SJCRH30 (cell line): ENCODE measurements around the gene IFI35. TPM values are rescaled to one million over a fixed set of nuclear protein-coding genes. Genes with fewer than 3 reads are reported as not detected.
"Not testable (repeated sequence)": the region's sequence is repeated elsewhere in the genome, so short reads cannot be mapped to it uniquely, and the experiment has no call there.

Experiments used
- DNase-seq, 2 experiments: peaks; one replicate each; pipeline ENCODE4 v3.0.0-alpha.2; 2015 to 2020
- H3K27ac ChIP-seq: fragments of 250-450 bp; sonication (Bioruptor Pico); 2 replicates; pipeline ENCODE4 v1.5.1; 2020; ENCODE audit warnings: mild to moderate bottlenecking, moderate library complexity
- H3K27me3 ChIP-seq: fragments of 250-450 bp; sonication (Bioruptor Pico); 2 replicates; pipeline ENCODE4 v1.5.1; 2020; ENCODE audit warnings: mild to moderate bottlenecking, moderate library complexity
- H3K36me3 ChIP-seq: fragments of 250-450 bp; sonication (Bioruptor Pico); 2 replicates; pipeline ENCODE4 v1.5.1; 2020; ENCODE audit warnings: mild to moderate bottlenecking, moderate library complexity
- H3K4me1 ChIP-seq: fragments of 250-450 bp; sonication (Bioruptor Pico); 2 replicates; pipeline ENCODE4 v1.5.1; 2020; ENCODE audit warnings: mild to moderate bottlenecking, moderate library complexity
- H3K4me3 ChIP-seq: fragments of 250-450 bp; sonication (Bioruptor Pico); 2 replicates; pipeline ENCODE4 v1.5.1; 2020; ENCODE audit warnings: mild to moderate bottlenecking, moderate library complexity
- H3K9me3 ChIP-seq: fragments of 250-450 bp; sonication (Bioruptor Pico); replicated peaks from 2 replicates; pipeline ENCODE4 v1.5.1; 2020; ENCODE audit warnings: mild to moderate bottlenecking, moderate library complexity
- total RNA-seq: library from RNA; depleted of rRNA; stranded (reverse); fragments of >200 nt; shearing (Covaris generic); gene quantifications from 2 replicates; pipeline ENCODE4 v1.2.3, GENCODE V29; 2014; rRNA removed

The IFI35 gene
- total RNA-seq, 1 experiment from 2014 or later, result not detected

DNA sequence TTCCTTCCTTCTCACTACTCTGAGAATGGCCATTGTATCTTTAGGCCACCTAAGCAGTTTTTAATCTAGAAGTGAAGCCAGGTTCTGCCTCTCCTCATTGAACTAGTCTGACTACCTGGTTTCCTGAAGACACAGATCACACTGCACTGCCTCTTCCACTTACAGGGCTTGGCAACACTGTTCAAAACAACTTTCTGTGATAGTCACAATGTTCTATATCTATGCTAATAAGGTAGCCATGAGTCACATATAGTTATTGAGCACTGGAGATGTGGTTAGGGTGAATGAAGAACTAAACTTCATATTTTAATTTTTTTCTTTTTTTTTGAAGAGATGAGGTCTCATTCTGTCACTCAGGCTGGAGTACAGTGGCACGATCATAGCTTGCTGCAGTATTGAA is 45.4 kb downstream of the IFI35 start:
- Histone ChIP-seq H3K36me3 (peaks cover 45% of the 10 kb centered on the region), H3K4me1 (no peaks in the 10 kb centered on the region), H3K9me3 (no peaks in the 10 kb centered on the region)

DNA sequence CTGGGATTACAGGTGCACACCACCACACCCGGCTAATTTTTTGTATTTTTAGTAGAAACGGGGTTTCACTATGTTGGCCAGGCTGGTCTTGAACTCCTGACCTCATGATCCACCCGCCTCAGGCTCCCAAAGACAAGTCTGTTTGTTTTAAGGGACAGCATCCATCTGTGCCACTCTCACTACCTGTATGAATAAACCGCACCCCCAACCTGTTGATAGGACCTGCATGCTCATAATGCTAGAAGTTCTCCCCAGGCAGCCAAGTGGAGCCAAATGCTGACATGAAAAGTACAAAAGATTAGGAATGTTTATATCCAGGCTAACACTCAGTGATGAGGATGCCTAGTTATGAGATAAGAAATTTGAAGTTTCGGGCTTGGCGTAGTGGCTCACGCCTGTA is 46.4 kb downstream of the IFI35 start:
- H3K4me3 ChIP-seq, H3K27me3 ChIP-seq, H3K9me3 ChIP-seq, DNase-seq, H3K4me1 ChIP-seq, H3K27ac ChIP-seq: not testable (repeated sequence)
- H3K36me3 ChIP-seq, result peaks cover 38% of the 10 kb centered on the region

More for the DNA sequence above, 45.4 kb downstream of the IFI35 start:
- no peaks in the 10 kb centered on the region for H3K27me3 ChIP-seq
- H3K4me3 ChIP-seq, result no peak overlapping the region
- DNase-seq, result no peak
- no peak overlapping the region for H3K27ac ChIP-seq

DNA sequence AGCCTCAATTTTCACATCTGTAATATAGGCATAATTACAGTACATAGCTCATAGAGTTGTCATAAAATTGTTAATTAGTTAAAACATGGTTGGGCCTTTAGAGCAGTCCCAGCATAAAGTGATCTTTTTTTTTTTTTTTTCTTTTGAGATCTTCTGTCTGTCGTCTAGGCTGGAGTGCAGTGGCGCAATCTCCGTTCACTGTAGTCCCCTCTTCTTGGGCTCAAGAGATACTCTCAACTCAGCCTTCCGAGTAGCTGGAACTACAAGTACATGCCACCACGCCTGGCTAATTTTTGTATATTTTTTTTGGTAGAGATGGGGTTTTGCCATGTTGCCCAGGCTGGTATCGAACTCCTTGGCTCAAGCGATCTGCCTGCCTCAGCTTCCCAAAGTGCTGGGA is 49.5 kb downstream of the IFI35 start:
- no peak for DNase-seq
- H3K9me3 ChIP-seq, result no peaks in the 10 kb centered on the region
- H3K27me3 ChIP-seq, result no peaks in the 10 kb centered on the region
- H3K27ac ChIP-seq, result no peak overlapping the region
- H3K4me1 ChIP-seq, result no peaks in the 10 kb centered on the region
- H3K36me3 ChIP-seq, result peaks cover 39% of the 10 kb centered on the region
- H3K4me3 ChIP-seq, result no peak overlapping the region

DNA sequence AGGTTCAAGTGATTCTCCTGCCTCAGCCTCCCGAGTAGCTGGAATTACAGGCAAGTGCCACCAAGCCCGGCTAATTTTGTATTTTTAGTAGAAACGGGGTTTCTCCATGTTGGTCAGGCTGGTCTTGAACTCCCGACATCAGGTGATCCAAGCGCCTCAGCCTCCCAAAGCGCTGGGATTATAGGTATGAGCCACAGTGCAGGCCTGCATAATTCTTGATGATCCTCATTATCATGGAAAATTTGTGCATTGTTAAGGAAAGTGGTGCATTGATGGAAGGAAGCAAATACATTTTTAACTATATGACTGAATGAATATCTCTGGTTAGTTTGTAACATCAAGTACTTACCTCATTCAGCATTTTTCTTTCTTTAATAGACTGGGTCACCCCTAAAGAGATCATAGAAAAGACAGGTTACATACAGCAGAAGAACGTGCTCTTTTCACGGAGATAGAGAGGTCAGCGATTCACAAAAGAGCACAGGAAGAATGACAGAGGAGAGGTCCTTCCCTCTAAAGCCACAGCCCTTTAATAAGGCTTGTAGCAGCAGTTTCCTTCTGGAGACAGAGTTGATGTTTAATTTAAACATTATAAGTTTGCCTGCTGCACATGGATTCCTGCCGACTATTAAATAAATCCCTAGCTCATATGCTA is 56.5 kb downstream of the IFI35 start:
- DNase-seq, result no peak
- H3K27ac ChIP-seq, result no peak overlapping the region
- no peaks in the 10 kb centered on the region for H3K27me3 ChIP-seq
- H3K9me3 ChIP-seq, result no peaks in the 10 kb centered on the region
- H3K4me3 ChIP-seq, result no peak overlapping the region
- peaks cover 43% of the 10 kb centered on the region for H3K36me3 ChIP-seq
- no peaks in the 10 kb centered on the region for H3K4me1 ChIP-seq

Other genes with a start within 250 kb of the IFI35 start
- not detected in 2 replicates for gene RAMP2, start 245.6 kb upstream of the IFI35 start, total RNA-seq
- 71.0 and 79.3 TPM in 2 replicates for gene VPS25, start 233.3 kb upstream of the IFI35 start, total RNA-seq
- gene WNK4, start 226.2 kb upstream of the IFI35 start, total RNA-seq, result 0.18 and 0.32 TPM in 2 replicates
- 105 and 107 TPM in 2 replicates for gene COA3, start 208.1 kb upstream of the IFI35 start, total RNA-seq
- gene CNTD1, start 207.9 kb upstream of the IFI35 start, total RNA-seq, result 0.10 TPM in 2 replicates
- gene BECN1, start 182.5 kb upstream of the IFI35 start, total RNA-seq, result 62.1 and 62.9 TPM in 2 replicates
- gene PSME3, start 173.4 kb upstream of the IFI35 start, total RNA-seq, result 142 and 145 TPM in 2 replicates
- 0.86 and 1.1 TPM in 2 replicates for gene AOC2, start 162.2 kb upstream of the IFI35 start, total RNA-seq
- 0.30 and 0.34 TPM in 2 replicates for gene AOC3, start 155.6 kb upstream of the IFI35 start, total RNA-seq
- not detected in 2 replicates for gene G6PC1, start 106.0 kb upstream of the IFI35 start, total RNA-seq
- gene AARSD1, start 42.3 kb upstream of the IFI35 start, total RNA-seq, result 21.9 and 29.4 TPM in 2 replicates
- gene PTGES3L, start 26.7 kb upstream of the IFI35 start, total RNA-seq, result 5.5 TPM in 2 replicates
- 10.8 and 11.9 TPM in 2 replicates for gene RUNDC1, start 26.2 kb upstream of the IFI35 start, total RNA-seq
- 3,033 and 3,236 TPM in 2 replicates for gene RPL27, start 8.4 kb upstream of the IFI35 start, total RNA-seq
- gene VAT1, start 15.6 kb downstream of the IFI35 start, total RNA-seq, result 32.5 and 34.9 TPM in 2 replicates
- 0.68 and 0.79 TPM in 2 replicates for gene RND2, start 18.4 kb downstream of the IFI35 start, total RNA-seq
- 60.1 and 65.3 TPM in 2 replicates for gene BRCA1, start 118.6 kb downstream of the IFI35 start, total RNA-seq
- gene NBR1, start 164.4 kb downstream of the IFI35 start, total RNA-seq, result 36.8 and 40.3 TPM in 2 replicates
- 0.63 and 2.0 TPM in 2 replicates for gene TMEM106A, start 205.1 kb downstream of the IFI35 start, total RNA-seq
- gene CCDC200, start 221.8 kb downstream of the IFI35 start, total RNA-seq, result not detected in 2 replicates
- gene RNU2-1, start 227.2 kb downstream of the IFI35 start, total RNA-seq, result not detected in 2 replicates